GM18868 (cell line): ENCODE results near the gene CFAP298.

Source experiments
- ATAC-seq: cut with Tn5 transposase; IDR thresholded peaks from one replicate; pipeline ENCODE4 v1.9.1; 2021; ENCODE audit warnings: mild to moderate bottlenecking, moderate library complexity; ENCODE audit not compliant: unreplicated experiment

CFAP298 gene

GRCh38 chr21:32599526-32599925 lies 12.7 kb downstream of the CFAP298 start:
- ATAC-seq, result no peak

DNA sequence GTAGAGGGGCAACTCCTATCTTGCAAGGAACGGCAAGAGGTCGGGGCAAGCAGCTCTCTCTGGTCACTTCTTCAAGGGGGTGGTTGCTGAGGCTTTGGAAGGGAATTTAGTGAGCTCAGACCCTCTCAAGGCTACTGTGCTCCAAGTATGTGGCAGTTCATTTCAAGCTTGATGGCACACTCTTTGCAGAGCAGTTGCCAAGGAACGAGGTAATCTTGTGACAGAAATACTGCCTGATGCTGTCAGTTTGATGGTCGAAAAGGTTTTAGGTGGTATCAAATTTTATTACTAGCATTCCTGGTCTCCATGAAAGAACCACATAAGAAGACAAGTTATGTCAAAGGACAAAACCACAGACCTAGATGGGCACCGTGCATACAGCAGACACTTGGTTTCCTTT lies 13.1 kb downstream of the CFAP298 start:
- no peak for ATAC-seq

DNA sequence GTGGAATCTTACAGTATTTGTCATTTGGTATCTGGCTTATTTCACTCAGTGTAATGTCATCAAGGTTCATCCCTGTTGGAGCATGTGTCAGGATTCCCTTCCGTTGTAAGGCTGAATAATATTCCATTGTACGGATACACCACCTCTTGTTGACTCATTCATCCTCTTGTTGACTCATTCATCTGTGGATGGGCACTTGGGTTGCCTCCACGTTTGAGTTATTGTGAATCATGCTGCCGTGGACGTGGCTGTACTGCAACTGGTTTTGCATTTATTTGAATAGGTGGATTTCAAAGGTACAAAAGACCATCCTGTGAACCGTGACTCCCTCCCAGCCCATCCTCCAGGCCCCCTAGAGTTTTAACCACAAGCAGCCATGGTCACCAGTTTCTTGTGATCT lies 15.0 kb downstream of the CFAP298 start:
- no peak for ATAC-seq

DNA sequence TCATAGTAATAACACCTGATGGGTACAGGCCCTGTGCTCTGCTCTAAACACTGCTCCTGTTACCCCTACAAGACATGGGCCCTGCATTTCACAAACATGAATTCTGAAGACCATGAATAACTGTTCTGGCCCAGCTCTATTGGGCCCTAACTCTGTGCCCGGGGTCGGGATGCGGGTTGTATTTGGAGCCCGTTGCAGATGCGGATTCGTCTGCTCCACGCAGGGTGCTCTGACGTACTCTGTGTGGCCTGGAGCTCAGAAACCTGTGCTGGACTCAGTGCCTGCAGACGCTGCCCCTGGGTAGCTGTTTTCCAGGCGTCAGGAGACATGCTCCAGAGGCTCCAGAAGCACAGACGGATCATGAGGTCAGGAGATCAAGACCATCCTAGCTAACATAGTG lies 16.7 kb downstream of the CFAP298 start:
- no peak for ATAC-seq

DNA sequence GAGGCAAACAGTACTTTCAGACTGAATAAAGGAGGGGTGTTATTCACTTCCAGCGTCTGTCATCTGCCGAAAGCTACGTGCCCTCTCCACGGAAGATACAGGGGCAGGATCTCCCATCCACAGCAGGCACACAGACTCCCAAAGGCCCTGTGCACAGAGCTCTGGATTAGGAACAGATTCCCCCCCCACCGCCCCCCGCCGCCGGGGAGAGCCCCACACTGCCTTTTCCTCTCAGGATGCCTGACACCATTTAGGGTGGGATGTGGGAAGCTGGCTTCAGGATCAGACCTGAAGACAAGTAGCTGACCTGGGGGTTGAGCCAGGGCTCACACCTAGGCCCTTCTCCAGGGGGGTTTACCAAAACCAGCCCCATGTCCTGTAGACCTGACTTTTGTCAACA lies 18.5 kb downstream of the CFAP298 start:
- no peak for ATAC-seq

GRCh38 chr21:32592929-32593502 lies 19.2 kb downstream of the CFAP298 start:
- no peak for ATAC-seq

DNA sequence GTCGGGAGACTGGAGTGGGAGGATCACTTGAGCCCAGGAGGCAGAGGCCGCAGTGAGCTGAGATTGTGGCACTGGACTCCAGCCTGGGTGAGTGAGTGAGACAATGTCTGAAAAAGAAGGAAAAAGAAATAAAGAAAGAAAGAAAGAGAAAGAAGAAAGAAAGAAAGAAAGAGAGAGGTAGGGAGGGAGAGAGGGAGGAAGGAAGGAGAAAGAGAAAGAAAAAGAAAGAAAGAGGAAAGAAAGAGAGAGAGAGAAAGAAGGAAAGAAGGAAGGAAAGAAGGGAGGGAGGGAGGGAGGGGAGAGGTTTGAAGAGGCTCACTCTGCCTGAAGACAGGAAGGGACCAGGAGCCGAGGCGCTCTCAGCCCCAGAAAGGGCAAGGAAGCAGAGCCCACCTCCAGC lies 22.0 kb downstream of the CFAP298 start:
- ATAC-seq, result no peak

- no peak for ATAC-seq
These were observed 24.5 kb downstream of the CFAP298 start for GRCh38 chr21:32587651-32588050.

GRCh38 chr21:32587120-32587519 lies 25.1 kb downstream of the CFAP298 start:
- no peak for ATAC-seq

DNA sequence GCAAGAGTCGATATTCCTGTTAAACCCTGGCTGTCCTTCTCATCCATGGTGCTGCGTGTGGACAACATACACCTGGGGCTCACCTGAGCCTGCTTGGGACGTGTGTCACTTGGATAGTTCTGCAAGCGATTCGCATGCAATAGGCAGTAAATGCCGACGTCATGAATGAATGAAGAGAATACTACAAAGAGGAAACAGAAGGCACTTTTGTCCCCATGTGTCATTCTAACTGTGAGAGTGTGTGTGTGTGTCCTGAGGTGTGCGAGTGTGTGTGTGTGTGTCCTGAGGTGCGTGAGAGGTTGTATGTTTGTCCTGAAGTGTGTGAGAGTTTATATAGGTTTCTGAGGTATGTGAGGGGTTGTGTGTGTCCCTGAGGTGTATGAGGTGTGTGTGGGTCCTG lies 26.2 kb downstream of the CFAP298 start:
- no peak for ATAC-seq

DNA sequence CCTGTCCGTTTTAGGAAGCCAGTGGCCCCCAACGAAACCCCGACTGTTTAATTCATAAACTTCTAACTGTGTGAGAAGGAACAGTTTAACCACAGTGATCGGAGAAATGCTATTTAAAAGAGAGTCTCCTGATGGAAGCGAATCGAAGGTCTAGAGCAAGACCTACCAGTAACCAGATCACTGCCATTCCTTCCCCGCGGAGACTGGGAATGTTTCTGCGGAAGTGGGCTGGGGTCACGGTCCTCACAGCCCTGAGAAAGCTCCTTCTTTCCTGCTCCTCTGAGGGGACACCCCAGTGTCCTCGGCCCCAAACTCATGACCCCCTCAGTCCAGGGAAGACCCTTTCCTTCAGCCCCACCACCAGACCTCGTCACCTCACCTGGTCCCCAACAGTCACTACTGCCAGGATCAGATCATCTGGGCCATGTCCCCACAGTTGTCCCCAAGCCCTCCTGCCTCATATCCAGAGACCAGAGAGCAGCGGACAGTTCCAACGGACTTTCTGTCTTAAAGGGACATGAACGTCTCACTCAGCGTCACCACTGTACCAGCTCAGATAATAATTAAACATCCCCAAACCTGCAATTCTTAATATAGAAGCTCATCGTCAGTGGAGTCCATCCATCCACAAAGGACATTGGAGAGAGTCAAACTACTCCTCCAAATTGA lies 27.0 kb downstream of the CFAP298 start, which contains the start of gene TCP10L:
TCP10L (minus strand) TSS at position 482 of the 669 bp plus-strand sequence. CDS start 1,219 bp downstream, outside the sequence.
- ATAC-seq, result no peak

DNA sequence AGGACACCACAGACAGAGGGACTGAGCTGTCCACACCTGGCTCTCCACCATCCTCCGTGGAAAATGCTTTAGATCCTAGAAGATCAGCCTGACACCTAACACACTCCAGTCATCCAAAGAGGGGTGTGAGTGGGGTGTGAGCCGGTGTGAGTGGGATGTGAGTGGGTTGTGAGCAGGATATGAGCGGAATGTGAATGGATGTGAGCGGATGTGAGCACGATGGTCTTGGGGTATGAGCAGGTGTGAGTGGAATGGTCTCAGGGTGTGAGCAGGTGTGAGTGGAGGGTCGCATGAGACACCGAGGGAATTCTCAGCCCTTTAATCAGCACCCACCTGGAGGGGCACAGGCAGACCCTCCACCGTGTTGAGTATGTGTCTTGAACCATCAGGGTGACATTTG lies 27.7 kb downstream of the CFAP298 start:
- no peak for ATAC-seq

DNA sequence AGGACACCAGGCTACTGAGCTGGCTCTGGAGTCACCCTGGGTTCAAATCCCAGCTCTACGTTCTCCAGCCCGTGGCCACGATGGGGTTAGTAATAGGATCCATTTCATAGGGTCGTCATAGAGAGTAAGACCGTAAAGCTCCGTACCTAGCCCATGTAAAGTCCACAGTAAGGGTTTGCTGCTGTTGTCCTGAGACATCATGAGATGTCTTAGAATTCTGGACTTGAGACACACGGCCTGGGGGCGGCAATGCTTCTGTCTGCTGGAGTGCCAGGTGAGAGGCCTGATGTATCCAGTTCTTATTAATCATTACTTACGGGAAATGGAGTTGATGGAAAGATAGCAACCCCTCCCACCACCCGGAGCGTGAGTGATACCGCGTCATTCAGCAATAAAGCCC lies 30.4 kb downstream of the CFAP298 start:
- no peak for ATAC-seq

DNA sequence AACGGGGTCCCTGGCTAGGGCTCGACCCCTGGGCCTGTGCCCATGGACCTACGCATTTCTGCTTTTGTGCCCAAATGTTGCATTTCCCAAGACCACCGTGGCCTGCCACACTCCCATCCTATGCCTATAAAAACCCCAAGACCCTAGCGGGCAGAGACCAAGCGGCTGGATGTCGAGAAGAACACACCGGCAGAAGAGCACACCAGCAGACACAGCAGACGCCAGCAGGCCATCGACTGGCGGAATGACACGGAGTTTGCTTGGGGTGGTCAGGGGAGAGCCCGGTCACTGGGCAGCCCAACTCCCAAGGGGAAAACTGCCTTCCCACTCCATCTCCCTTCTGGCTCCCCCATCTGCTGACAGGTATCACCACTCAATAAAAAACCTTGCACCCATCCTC lies 31.2 kb downstream of the CFAP298 start:
- no peak for ATAC-seq

GRCh38 chr21:32578107-32578691 lies 34.0 kb downstream of the CFAP298 start:
- ATAC-seq, result no peak

GRCh38 chr21:32576011-32576410 lies 36.2 kb downstream of the CFAP298 start:
- ATAC-seq, result no peak

DNA sequence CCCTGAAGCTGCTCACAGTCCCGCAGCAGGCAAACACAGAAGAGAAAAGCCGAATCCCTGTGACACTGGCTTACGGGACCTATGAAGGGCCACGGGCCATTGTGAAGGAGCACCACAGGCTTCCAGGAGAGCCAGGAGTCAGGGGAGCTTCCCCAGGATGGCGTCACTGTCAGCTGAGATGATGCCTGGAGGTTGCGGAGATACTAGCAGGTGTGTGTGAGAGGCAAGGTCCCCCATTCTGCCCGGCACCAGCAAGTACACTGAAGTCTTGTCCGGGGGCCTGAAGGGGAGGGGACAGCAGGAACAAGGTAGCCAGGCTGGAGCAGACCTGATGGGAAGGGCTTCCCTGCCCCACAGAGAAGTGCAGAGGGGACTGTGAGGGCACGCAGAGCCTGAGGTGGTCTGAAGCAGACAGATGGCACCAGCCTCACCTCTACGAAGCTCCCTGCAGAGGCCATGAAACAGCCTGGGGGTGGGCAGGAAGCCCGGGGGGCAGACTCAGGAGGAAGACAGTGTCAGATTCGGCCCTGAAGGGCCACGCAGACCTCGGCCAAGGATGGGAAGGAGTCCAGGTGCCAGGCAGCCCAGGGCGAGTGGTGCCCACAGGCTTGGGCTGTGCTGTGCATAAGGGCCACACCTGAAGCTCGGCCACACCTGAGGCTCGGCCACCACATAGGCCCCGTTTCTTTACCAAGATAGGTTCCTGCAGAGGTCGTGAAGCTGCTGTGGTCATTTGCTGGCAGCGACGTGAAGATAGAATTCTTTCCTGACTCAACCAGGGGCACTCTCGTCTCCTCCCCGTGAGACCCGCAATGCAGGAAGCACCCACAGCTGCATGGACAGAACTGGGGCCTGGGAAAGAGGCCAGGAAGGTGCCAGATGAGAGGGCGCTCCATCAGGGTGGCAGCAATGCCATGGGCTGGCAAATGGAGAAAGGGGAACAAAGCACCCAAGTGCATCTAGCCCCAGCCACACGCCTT lies 36.9 kb downstream of the CFAP298 start:
- no peak for ATAC-seq

GRCh38 chr21:32572574-32573420 lies 39.4 kb downstream of the CFAP298 start:
- no peak for ATAC-seq

- ATAC-seq, result no peak
These were observed 41.7 kb downstream of the CFAP298 start for GRCh38 chr21:32570456-32570855.
